A549 (cell line): ENCODE results near the gene TRA2B. TPM values are rescaled to one million over a fixed set of nuclear protein-coding genes. Genes with fewer than 3 reads are reported as not detected.
A peak's percentile ranks its signal among the peaks of the same experiment; 100 is the strongest.

Experiments
- ATAC-seq, 2 experiments: fragments of 200-7000 bp in 1 of 2; fragments of >200 bp in 1 of 2; cut with Nextera tagmentation in 1 of 2; cut with Tn5 transposase in 1 of 2; 3 replicates each; pipeline versions ENCODE4 v1.8.0 to v1.9.1; 2018 to 2020; ENCODE audit warnings: mild to moderate bottlenecking in 1 of 2, moderate library complexity in 1 of 2
- CTCF ChIA-PET: fragments of 300-600 bp; sonication (Branson Sonifier 250); formaldehyde crosslinking; extraction: SDS; loops from one replicate; lab custom pipeline; 2021; ENCODE audit warnings: antibody characterized with exemption, inconsistent platforms; lab: Yijun Ruan, JAX
- POLR2A ChIA-PET: fragments of 350-600 bp; formaldehyde crosslinking; extraction: SDS; loops from one replicate; lab custom pipeline; 2021; ENCODE audit warnings: antibody characterized with exemption, inconsistent platforms; lab: Yijun Ruan, JAX
- DNase-seq, 2 experiments: peaks; one replicate each; pipeline versions ENCODE4 v3.0.0 to v3.0.0-alpha.2; 2011 to 2016; ENCODE audit warnings: low read depth in 1 of 2, low spot score in 1 of 2
- FAIRE-seq: peaks from 2 replicates; lab custom pipeline; 2011; peaks lifted over from hg19 to GRCh38; lab: Jason Lieb, UNC
- H3K27ac ChIP-seq, 2 experiments: fragments of >200 bp; sonication (Bioruptor Twin); formaldehyde crosslinking; 3 replicates each; pipeline ENCODE4 v1.5.1; 2016 to 2017
- H3K4me1 ChIP-seq: fragments of >200 bp; sonication (Bioruptor Twin); formaldehyde crosslinking; 3 replicates; pipeline ENCODE4 v1.6.1; 2016
- H3K4me2 ChIP-seq: fragments of >200 bp; sonication (Bioruptor Twin); formaldehyde crosslinking; 3 replicates; pipeline ENCODE4 v1.6.1; 2016
- H3K4me3 ChIP-seq: fragments of >200 bp; sonication (Bioruptor Twin); formaldehyde crosslinking; 3 replicates; pipeline ENCODE4 v1.5.1; 2016
- H3K9me3 ChIP-seq: fragments of >200 bp; sonication (Bioruptor Twin); formaldehyde crosslinking; 3 replicates; pipeline ENCODE4 v1.6.1; 2016
- CBX2 ChIP-seq: fragments of 200-600 bp; sonication (generic); IDR thresholded peaks from 2 replicates; pipeline ENCODE4 v1.6.1; 2016; ENCODE audit warnings: low read depth, mild to moderate bottlenecking, borderline replicate concordance
- CEBPB ChIP-seq, 2 experiments: fragments of >200 bp in 1 of 2; sonication (Bioruptor Twin) in 1 of 2; formaldehyde crosslinking in 1 of 2; IDR thresholded peaks; 2 replicates each; pipeline ENCODE4 v1.6.1; 2012 to 2016
- CHD2 ChIP-seq: fragments of 150-350 bp; IDR thresholded peaks from 2 replicates; pipeline ENCODE4 v1.6.1; 2014; ENCODE audit warnings: low read length; ENCODE audit not compliant: partially characterized antibody
- EHF ChIP-seq: fragments of 250-450 bp; sonication (Bioruptor Pico); IDR thresholded peaks from 2 replicates; pipeline ENCODE4 v1.5.0; 2020; ENCODE audit warnings: mild to moderate bottlenecking
- ESRRA ChIP-seq: fragments of 150-350 bp; IDR thresholded peaks from 2 replicates; pipeline ENCODE4 v1.6.1; 2014; ENCODE audit warnings: mild to moderate bottlenecking, low read length, borderline replicate concordance
- FOSB ChIP-seq: fragments of 250-450 bp; sonication (Bioruptor Pico); IDR thresholded peaks from 2 replicates; pipeline ENCODE4 v1.5.0; 2020; ENCODE audit warnings: mild to moderate bottlenecking, moderate library complexity
- FOXS1 ChIP-seq: fragments of 250-450 bp; sonication (Bioruptor Pico); IDR thresholded peaks from 2 replicates; pipeline ENCODE4 v1.5.0; 2020; ENCODE audit warnings: mild to moderate bottlenecking, moderate library complexity
- HOXB5 ChIP-seq: fragments of 250-450 bp; sonication (Bioruptor Pico); IDR thresholded peaks from 2 replicates; pipeline ENCODE4 v1.5.0; 2020; ENCODE audit warnings: mild to moderate bottlenecking, moderate library complexity
- JUN ChIP-seq, 2 experiments: fragments of >200 bp; sonication (Bioruptor Twin); formaldehyde crosslinking; IDR thresholded peaks; 2 replicates in 1 of 2; 3 replicates in 1 of 2; pipeline ENCODE4 v1.6.1; 2016 to 2017
- JUNB ChIP-seq: fragments of >200 bp; sonication (Bioruptor Twin); formaldehyde crosslinking; IDR thresholded peaks from 2 replicates; pipeline ENCODE4 v1.6.1; 2016
- KDM5A ChIP-seq: fragments of 200-600 bp; sonication (generic); IDR thresholded peaks from 2 replicates; pipeline ENCODE4 v1.6.1; 2016; ENCODE audit warnings: antibody characterized with exemption, mild to moderate bottlenecking
- MAZ ChIP-seq: fragments of 150-350 bp; IDR thresholded peaks from 2 replicates; pipeline ENCODE4 v1.6.1; 2014; ENCODE audit warnings: antibody characterized with exemption, low read depth, low read length, borderline replicate concordance
- MYC ChIP-seq: IDR thresholded peaks from 2 replicates; pipeline ENCODE4 v1.6.1; 2012; ENCODE audit warnings: mild to moderate bottlenecking, inconsistent platforms, low read length, improper control_type of control experiment, borderline replicate concordance
- NPAS2 ChIP-seq: fragments of 250-450 bp; sonication (Bioruptor Pico); IDR thresholded peaks from 2 replicates; pipeline ENCODE4 v1.8.0; 2022; ENCODE audit warnings: mild to moderate bottlenecking, moderate library complexity, borderline replicate concordance
- PHF8 ChIP-seq: fragments of 200-600 bp; sonication (generic); IDR thresholded peaks from 2 replicates; pipeline ENCODE4 v1.6.1; 2016; ENCODE audit warnings: low read depth, mild to moderate bottlenecking, antibody characterized with exemption, moderate library complexity, borderline replicate concordance
- RAD21 ChIP-seq, 2 experiments: fragments of >200 bp in 1 of 2; sonication (Bioruptor Twin) in 1 of 2; formaldehyde crosslinking in 1 of 2; IDR thresholded peaks in 1 of 2; conservative IDR thresholded peaks in 1 of 2; 2 replicates in 1 of 2; 3 replicates in 1 of 2; pipeline ENCODE4 v1.6.1; 2012 to 2018; ENCODE audit warnings: inconsistent platforms in 1 of 2
- RFX5 ChIP-seq: fragments of 450-650 bp; IDR thresholded peaks from 2 replicates; pipeline ENCODE4 v1.7.1; 2014; ENCODE audit warnings: antibody characterized with exemption, mild to moderate bottlenecking, moderate library complexity
- SMC3 ChIP-seq: fragments of >200 bp; sonication (Bioruptor Twin); formaldehyde crosslinking; IDR thresholded peaks from 3 replicates; pipeline ENCODE4 v1.6.1; 2018; ENCODE audit warnings: inconsistent platforms
- SREBF2 ChIP-seq: fragments of 450-650 bp; IDR thresholded peaks from 2 replicates; pipeline ENCODE4 v1.6.1; 2014; ENCODE audit warnings: mild to moderate bottlenecking, moderate library complexity
- TFCP2L1 ChIP-seq: fragments of 250-450 bp; sonication (Bioruptor Pico); IDR thresholded peaks from 2 replicates; pipeline ENCODE4 v1.5.0; 2021; ENCODE audit warnings: mild to moderate bottlenecking
- ZC3H11A ChIP-seq: fragments of 450-650 bp; IDR thresholded peaks from 2 replicates; pipeline ENCODE4 v1.6.1; 2014; ENCODE audit warnings: antibody characterized with exemption, mild to moderate bottlenecking
- ZFP36 ChIP-seq: fragments of 450-650 bp; IDR thresholded peaks from 2 replicates; pipeline ENCODE4 v1.6.1; 2014; ENCODE audit warnings: borderline replicate concordance; ENCODE audit not compliant: partially characterized antibody
- WGBS: methylation state at CpG from one replicate; pipeline ENCODE4 v1.1.6; 2017; ENCODE audit errors: missing lambda C conversion rate; 5-methylcytosine and 5-hydroxymethylcytosine counted together
- polyA plus RNA-seq, 4 experiments: library from polyadenylated mRNA; depleted of rRNA in 3 of 4; stranded (reverse); fragments of >200 nt; fragmentation: RNase III in 1 of 4; extraction: RNeasy Plus Mini Kit Qiagen cat#74134 plus additional on column Dnase treatment in 1 of 4; gene quantifications; 2 replicates in 3 of 4; 3 replicates in 1 of 4; pipeline ENCODE4 v1.2.3, GENCODE V29; 2011 to 2017
- TF ChIP-seq, protein P1 (sequence below): IDR thresholded peaks from 2 replicates; pipeline ENCODE4 v1.6.1; 2012
- TF ChIP-seq, protein P2 (sequence below): IDR thresholded peaks from 2 replicates; pipeline ENCODE4 v1.6.1; 2012; ENCODE audit warnings: low read depth, borderline replicate concordance
- TF ChIP-seq, protein P3 (sequence below): fragments of 250-450 bp; sonication (Bioruptor Pico); IDR thresholded peaks from 2 replicates; pipeline ENCODE4 v1.5.0; 2021; ENCODE audit warnings: mild to moderate bottlenecking, moderate library complexity, borderline replicate concordance
- TF ChIP-seq, protein P4 (sequence below): fragments of >200 bp; sonication (Bioruptor Twin); formaldehyde crosslinking; IDR thresholded peaks from 3 replicates; pipeline ENCODE4 v1.5.1; 2016
- TF ChIP-seq, protein P5 (sequence below): fragments of 150-350 bp; IDR thresholded peaks from 2 replicates; pipeline ENCODE4 v1.6.1; 2014; ENCODE audit warnings: low read depth, mild to moderate bottlenecking, low read length
- TF ChIP-seq, protein P6 (sequence below): fragments of >200 bp; sonication (Bioruptor Twin); formaldehyde crosslinking; IDR thresholded peaks from 3 replicates; pipeline ENCODE4 v1.6.1; 2016

Gene TRA2B
- polyA plus RNA-seq, 2 of the 4 experiments (the other 2 are of a cell fraction), result 193 to 273 TPM

DNA sequence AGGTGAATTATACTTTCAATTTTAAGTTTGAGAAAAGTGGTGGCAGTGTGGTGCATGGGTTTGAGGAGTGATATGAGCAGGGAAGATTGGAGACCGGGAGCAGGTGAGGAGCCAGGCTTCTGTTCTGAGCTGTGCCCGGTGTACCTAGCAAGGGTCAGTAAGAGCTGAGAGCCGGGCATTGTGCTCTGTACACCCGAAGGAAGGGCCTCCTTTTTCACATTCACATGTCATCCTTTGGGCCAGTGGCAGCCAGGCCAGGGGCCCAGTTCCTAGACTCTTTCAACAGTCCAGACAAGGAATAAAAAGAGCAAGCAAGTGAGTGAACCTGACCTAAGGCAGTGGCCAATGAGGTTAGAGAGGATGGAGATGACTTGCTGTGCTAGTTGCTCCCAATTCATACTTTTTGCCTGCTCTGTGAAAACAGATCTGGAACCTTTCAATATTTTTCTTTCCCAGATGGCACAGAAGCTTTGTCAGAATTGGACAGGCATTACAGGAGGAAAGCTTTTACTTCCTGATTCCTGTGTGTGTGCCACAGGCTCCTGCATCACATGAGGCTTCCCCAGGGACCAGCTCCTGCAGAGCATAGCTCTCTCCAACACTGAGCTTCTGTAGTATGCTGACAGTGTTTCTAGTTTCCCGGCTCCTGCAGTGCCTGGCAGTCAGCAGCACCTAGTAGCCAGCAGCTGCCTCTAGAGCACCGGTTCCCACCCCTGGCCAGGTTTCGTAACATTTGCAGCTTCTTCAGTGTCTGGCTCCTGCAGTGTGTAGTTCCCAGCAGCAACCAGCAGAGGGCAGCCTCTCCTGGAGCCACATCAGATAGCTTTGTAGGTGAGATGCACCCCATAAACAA lies 5.3 kb upstream of the TRA2B start:
- ChIA-PET POLR2A (interaction anchor here (0.5 to 1.6 kb wide), 5 partner anchors 17 to 165 kb away, joined by 3 to 7 read pairs (median 4); no protein-coding TSS in a partner anchor), CTCF (interaction anchor here (0.5 to 3.0 kb wide), 41 partner anchors 8 to 840 kb away, joined by 3 to 158 read pairs (median 4); partner anchors contain the start of genes EIF4A2 and SENP2)
- WGBS, result 56% methylated on average over 5 of the region's 7 CpGs
- no peak overlapping the region for H3K4me3 ChIP-seq
- H3K9me3 ChIP-seq, result no peaks in the 10 kb centered on the region
- TF ChIP-seq NPAS2, result no peak
- no peak for TF ChIP-seq TFCP2L1 (CRISPR knock-in tag)
- TF ChIP-seq, protein P1, sequence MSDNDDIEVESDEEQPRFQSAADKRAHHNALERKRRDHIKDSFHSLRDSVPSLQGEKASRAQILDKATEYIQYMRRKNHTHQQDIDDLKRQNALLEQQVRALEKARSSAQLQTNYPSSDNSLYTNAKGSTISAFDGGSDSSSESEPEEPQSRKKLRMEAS, result no peak
- TF ChIP-seq, protein P2, sequence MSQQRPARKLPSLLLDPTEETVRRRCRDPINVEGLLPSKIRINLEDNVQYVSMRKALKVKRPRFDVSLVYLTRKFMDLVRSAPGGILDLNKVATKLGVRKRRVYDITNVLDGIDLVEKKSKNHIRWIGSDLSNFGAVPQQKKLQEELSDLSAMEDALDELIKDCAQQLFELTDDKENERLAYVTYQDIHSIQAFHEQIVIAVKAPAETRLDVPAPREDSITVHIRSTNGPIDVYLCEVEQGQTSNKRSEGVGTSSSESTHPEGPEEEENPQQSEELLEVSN, result no peak
- peak; percentile 57; the same call in 2 of the 3 replicates for TF ChIP-seq SMC3
- TF ChIP-seq MAZ, result no peak
- TF ChIP-seq, protein P3, sequence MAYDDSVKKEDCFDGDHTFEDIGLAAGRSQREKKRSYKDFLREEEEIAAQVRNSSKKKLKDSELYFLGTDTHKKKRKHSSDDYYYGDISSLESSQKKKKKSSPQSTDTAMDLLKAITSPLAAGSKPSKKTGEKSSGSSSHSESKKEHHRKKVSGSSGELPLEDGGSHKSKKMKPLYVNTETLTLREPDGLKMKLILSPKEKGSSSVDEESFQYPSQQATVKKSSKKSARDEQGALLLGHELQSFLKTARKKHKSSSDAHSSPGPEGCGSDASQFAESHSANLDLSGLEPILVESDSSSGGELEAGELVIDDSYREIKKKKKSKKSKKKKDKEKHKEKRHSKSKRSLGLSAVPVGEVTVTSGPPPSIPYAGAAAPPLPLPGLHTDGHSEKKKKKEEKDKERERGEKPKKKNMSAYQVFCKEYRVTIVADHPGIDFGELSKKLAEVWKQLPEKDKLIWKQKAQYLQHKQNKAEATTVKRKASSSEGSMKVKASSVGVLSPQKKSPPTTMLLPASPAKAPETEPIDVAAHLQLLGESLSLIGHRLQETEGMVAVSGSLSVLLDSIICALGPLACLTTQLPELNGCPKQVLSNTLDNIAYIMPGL (CRISPR knock-in tag), result no peak
- TF ChIP-seq KDM5A, result no peak
- TF ChIP-seq ESRRA, result no peak
- TF ChIP-seq SREBF2, result no peak
- TF ChIP-seq ZC3H11A, result no peak
- TF ChIP-seq, protein P4, sequence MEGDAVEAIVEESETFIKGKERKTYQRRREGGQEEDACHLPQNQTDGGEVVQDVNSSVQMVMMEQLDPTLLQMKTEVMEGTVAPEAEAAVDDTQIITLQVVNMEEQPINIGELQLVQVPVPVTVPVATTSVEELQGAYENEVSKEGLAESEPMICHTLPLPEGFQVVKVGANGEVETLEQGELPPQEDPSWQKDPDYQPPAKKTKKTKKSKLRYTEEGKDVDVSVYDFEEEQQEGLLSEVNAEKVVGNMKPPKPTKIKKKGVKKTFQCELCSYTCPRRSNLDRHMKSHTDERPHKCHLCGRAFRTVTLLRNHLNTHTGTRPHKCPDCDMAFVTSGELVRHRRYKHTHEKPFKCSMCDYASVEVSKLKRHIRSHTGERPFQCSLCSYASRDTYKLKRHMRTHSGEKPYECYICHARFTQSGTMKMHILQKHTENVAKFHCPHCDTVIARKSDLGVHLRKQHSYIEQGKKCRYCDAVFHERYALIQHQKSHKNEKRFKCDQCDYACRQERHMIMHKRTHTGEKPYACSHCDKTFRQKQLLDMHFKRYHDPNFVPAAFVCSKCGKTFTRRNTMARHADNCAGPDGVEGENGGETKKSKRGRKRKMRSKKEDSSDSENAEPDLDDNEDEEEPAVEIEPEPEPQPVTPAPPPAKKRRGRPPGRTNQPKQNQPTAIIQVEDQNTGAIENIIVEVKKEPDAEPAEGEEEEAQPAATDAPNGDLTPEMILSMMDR, result peak; percentile 79
- TF ChIP-seq ZFP36, result no peak
- no peak for TF ChIP-seq HOXB5 (CRISPR knock-in tag)
- TF ChIP-seq FOSB (CRISPR knock-in tag), result no peak
- TF ChIP-seq RFX5, result no peak
- no peak for TF ChIP-seq CHD2
- TF ChIP-seq, protein P5, sequence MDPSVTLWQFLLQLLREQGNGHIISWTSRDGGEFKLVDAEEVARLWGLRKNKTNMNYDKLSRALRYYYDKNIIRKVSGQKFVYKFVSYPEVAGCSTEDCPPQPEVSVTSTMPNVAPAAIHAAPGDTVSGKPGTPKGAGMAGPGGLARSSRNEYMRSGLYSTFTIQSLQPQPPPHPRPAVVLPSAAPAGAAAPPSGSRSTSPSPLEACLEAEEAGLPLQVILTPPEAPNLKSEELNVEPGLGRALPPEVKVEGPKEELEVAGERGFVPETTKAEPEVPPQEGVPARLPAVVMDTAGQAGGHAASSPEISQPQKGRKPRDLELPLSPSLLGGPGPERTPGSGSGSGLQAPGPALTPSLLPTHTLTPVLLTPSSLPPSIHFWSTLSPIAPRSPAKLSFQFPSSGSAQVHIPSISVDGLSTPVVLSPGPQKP, result no peak
- TF ChIP-seq CBX2, result no peak
- peak; percentile 54 to 90; a peak in 3 of 4 replicates for TF ChIP-seq CEBPB (IDR thresholded peaks at IDR 0.05)
- TF ChIP-seq EHF (CRISPR knock-in tag), result no peak
- no peak for TF ChIP-seq MYC
- no peak for TF ChIP-seq JUN (IDR thresholded peaks at IDR 0.05)
- no peak for TF ChIP-seq PHF8
- TF ChIP-seq JUNB, result no peak
- no peak for TF ChIP-seq FOXS1 (CRISPR knock-in tag)
- TF ChIP-seq, protein P6, sequence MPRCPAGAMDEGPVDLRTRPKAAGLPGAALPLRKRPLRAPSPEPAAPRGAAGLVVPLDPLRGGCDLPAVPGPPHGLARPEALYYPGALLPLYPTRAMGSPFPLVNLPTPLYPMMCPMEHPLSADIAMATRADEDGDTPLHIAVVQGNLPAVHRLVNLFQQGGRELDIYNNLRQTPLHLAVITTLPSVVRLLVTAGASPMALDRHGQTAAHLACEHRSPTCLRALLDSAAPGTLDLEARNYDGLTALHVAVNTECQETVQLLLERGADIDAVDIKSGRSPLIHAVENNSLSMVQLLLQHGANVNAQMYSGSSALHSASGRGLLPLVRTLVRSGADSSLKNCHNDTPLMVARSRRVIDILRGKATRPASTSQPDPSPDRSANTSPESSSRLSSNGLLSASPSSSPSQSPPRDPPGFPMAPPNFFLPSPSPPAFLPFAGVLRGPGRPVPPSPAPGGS, result no peak
- peak; percentile 52 to 61 for TF ChIP-seq RAD21 (conservative IDR thresholded peaks at IDR 0.05 in 1 of 2, IDR thresholded peaks at IDR 0.05 in 1 of 2)
- ATAC-seq (peak; percentile 92 to 94), FAIRE-seq (no peak), DNase-seq (peak; percentile 62 to 83)
- H3K27ac ChIP-seq, result peak overlapping the region; percentile 66 to 75
- H3K4me1 ChIP-seq, result peaks cover 6% of the 10 kb centered on the region
- H3K4me2 ChIP-seq, result peak overlapping the region; percentile 67
